HCT116 (cell line): ENCODE data around the gene NPL.

Experiments
- CTCF ChIP-seq, 3 experiments: fragments of 200-600 bp in 1 of 3; sonication (generic) in 1 of 3; IDR thresholded peaks in 2 of 3; conservative IDR thresholded peaks in 1 of 3; 2 replicates each; pipeline ENCODE4 v1.5.1; 2012 to 2017; ENCODE audit warnings: low read depth in 2 of 3, low read length in 2 of 3, antibody characterized with exemption in 1 of 3, borderline replicate concordance in 1 of 3, control low read depth in 1 of 3, mild to moderate bottlenecking in 1 of 3, mixed read lengths in 1 of 3, mixed run types in 1 of 3, moderate library complexity in 1 of 3; ENCODE audit not compliant: insufficient read depth in 1 of 3
- JUND ChIP-seq: IDR thresholded peaks from 2 replicates; pipeline ENCODE4 v1.6.1; 2012
- POLR2AphosphoS5 ChIP-seq: IDR thresholded peaks from 2 replicates; pipeline ENCODE4 v1.6.1; 2011; ENCODE audit warnings: mild to moderate bottlenecking, low read depth, low read length, moderate library complexity
- RAD21 ChIP-seq: IDR thresholded peaks from 2 replicates; pipeline ENCODE4 v1.6.1; 2012; ENCODE audit warnings: low read depth, mild to moderate bottlenecking
- TF ChIP-seq, protein P1 (sequence below): IDR thresholded peaks from 2 replicates; pipeline ENCODE4 v1.6.1; 2012

GRCh38 chr1:182785181-182785580, 4.4 kb upstream of the NPL start:
- no peak for TF ChIP-seq CTCF (IDR thresholded peaks at IDR 0.05 in 2 of 3, conservative IDR thresholded peaks at IDR 0.05 in 1 of 3; ENCODE audit: borderline replicate concordance in 1 of 3, insufficient read depth in 1 of 3, low read depth in 2 of 3, low read length in 2 of 3)
- no peak for TF ChIP-seq POLR2AphosphoS5
- no peak for TF ChIP-seq JUND
- TF ChIP-seq RAD21 = no peak
- TF ChIP-seq, protein P1, sequence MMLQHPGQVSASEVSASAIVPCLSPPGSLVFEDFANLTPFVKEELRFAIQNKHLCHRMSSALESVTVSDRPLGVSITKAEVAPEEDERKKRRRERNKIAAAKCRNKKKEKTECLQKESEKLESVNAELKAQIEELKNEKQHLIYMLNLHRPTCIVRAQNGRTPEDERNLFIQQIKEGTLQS = no peak
